Sigmoid colon (tissue), 7 donors: ENCODE measurements around the gene SLC8A1. TPM values are rescaled to one million over a fixed set of nuclear protein-coding genes. Genes with fewer than 3 reads are reported as not detected.

ENCODE experiments used
- DNase-seq: peaks from one replicate; pipeline ENCODE4 v3.0.0-alpha.2; 2019
- H3K27ac ChIP-seq, 4 donors: fragments of 200-600 bp; sonication (generic); one replicate each; pipeline ENCODE4 v1.5.1; 2016 to 2019; ENCODE audit warnings: mild to moderate bottlenecking in 1 of 4
- H3K27me3 ChIP-seq, 3 donors: fragments of 200-600 bp; sonication (generic); one replicate each; pipeline ENCODE4 v1.5.1; 2019; ENCODE audit warnings: mild to moderate bottlenecking in 1 of 3
- H3K36me3 ChIP-seq, 4 donors: fragments of 200-600 bp; sonication (generic); one replicate each; pipeline ENCODE4 v1.5.1; 2016 to 2019
- H3K4me1 ChIP-seq, 4 donors: fragments of 200-600 bp; sonication (generic); one replicate each; pipeline ENCODE4 v1.5.1; 2017 to 2019
- H3K4me3 ChIP-seq, 4 donors: fragments of 200-600 bp; sonication (generic); one replicate each; pipeline ENCODE4 v1.5.1; 2017 to 2019; ENCODE audit warnings: mild to moderate bottlenecking in 2 of 4, moderate library complexity in 1 of 4
- H3K9me3 ChIP-seq, 4 donors: fragments of 200-600 bp in 3 of 4; sonication (generic) in 3 of 4; one replicate each; pipeline versions ENCODE4 v1.5.1 to v1.6.1; 2013 to 2019
- EP300 ChIP-seq, 4 donors: sonication (generic); formaldehyde crosslinking; IDR thresholded peaks; one replicate each; pipeline ENCODE4 v1.6.1; 2017; ENCODE audit warnings: antibody characterized with exemption in 4 of 4
- POLR2A ChIP-seq, 2 donors: fragments of 450-650 bp; IDR thresholded peaks; one replicate each; pipeline ENCODE4 v1.6.1; 2016; ENCODE audit warnings: antibody characterized with exemption in 2 of 2, mild to moderate bottlenecking in 2 of 2, moderate library complexity in 2 of 2
- POLR2AphosphoS5 ChIP-seq, 4 donors: sonication (generic); formaldehyde crosslinking; IDR thresholded peaks; one replicate each; pipeline ENCODE4 v1.6.1; 2017; ENCODE audit warnings: antibody characterized with exemption in 4 of 4
- WGBS, 2 donors: extraction: QIAGEN DNeasy Blood & Tissue Kit; methylation state at CpG; one replicate each; pipeline ENCODE4 v1.1.7; 2013; 5-methylcytosine and 5-hydroxymethylcytosine counted together
- intact Hi-C: fragments of 100-400 bp; cut with DNase I; formaldehyde crosslinking; loops from one replicate; pipeline ENCODE4 v1.15.1; 2023
- polyA plus RNA-seq, 3 donors: library from polyadenylated mRNA; stranded (reverse); fragments of 200-250 nt; gene quantifications; one replicate each; pipeline ENCODE4 v1.2.3, GENCODE V29; 2013
- total RNA-seq, 4 donors: library from RNA; depleted of rRNA; stranded (reverse); fragments of >200 nt; gene quantifications; one replicate each; pipeline ENCODE4 v1.1.0, GENCODE V29; 2016
- TF ChIP-seq, protein P1 (sequence below), 4 experiments: fragments of 450-650 bp in 3 of 4; fragments of 200-600 bp in 1 of 4; IDR thresholded peaks; one replicate each; pipeline ENCODE4 v1.5.1; 2016 to 2019; ENCODE audit warnings: antibody characterized with exemption in 4 of 4, mild to moderate bottlenecking in 3 of 4, moderate library complexity in 2 of 4
- donor health status: healthy with polysubstance abuse.
- donor health status: Bipolar disorder and iron deficiency.
- donor health status: healthy.

Gene SLC8A1
- total and polyA plus RNA-seq, 7 donors = 0.60 to 337 (median 229) TPM

GRCh38 chr2:40450796-40451430, 977 bp downstream of the SLC8A1 start:
- H3K9me3 ChIP-seq = no peaks in the 10 kb centered on the region
- no peaks in the 10 kb centered on the region for H3K36me3 ChIP-seq
- H3K4me1 ChIP-seq = peaks cover 0 to 53% (median 26%) of the 10 kb centered on the region in 4 donors
- DNase-seq = peak; percentile 83
- TF ChIP-seq, protein P1, sequence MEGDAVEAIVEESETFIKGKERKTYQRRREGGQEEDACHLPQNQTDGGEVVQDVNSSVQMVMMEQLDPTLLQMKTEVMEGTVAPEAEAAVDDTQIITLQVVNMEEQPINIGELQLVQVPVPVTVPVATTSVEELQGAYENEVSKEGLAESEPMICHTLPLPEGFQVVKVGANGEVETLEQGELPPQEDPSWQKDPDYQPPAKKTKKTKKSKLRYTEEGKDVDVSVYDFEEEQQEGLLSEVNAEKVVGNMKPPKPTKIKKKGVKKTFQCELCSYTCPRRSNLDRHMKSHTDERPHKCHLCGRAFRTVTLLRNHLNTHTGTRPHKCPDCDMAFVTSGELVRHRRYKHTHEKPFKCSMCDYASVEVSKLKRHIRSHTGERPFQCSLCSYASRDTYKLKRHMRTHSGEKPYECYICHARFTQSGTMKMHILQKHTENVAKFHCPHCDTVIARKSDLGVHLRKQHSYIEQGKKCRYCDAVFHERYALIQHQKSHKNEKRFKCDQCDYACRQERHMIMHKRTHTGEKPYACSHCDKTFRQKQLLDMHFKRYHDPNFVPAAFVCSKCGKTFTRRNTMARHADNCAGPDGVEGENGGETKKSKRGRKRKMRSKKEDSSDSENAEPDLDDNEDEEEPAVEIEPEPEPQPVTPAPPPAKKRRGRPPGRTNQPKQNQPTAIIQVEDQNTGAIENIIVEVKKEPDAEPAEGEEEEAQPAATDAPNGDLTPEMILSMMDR (IDR thresholded peaks at IDR 0.05) = no peak
- TF ChIP-seq POLR2AphosphoS5 (IDR thresholded peaks at IDR 0.05) = peak; percentile 68 to 86 (median 75)
- peak in 1 of 2 donors; percentile 27 for TF ChIP-seq POLR2A (IDR thresholded peaks at IDR 0.05)
- TF ChIP-seq EP300 (IDR thresholded peaks at IDR 0.05) = no peak
- H3K4me3 ChIP-seq = peak overlapping the region; percentile 57 to 67 (median 65)
- no peaks in the 10 kb centered on the region for H3K27me3 ChIP-seq
- WGBS, 2 donors = 3 to 10% methylated on average over 18 of the region's 18 CpGs
- H3K27ac ChIP-seq = peak overlapping the region; percentile 86 to 96 (median 92)
- intact Hi-C loops = loop anchor here (5.0 to 10.0 kb wide), 6 partner anchors 61 to 536 kb away; no protein-coding TSS in a partner anchor

GRCh38 chr2:40450066-40450795, 1.7 kb downstream of the SLC8A1 start:
- H3K9me3 ChIP-seq = no peaks in the 10 kb centered on the region
- peak; percentile 67 for DNase-seq
- TF ChIP-seq, protein P1 (IDR thresholded peaks at IDR 0.05) = peak in 1 of 4 experiments; percentile 5
- TF ChIP-seq POLR2A (IDR thresholded peaks at IDR 0.05) (no peak), EP300 (IDR thresholded peaks at IDR 0.05) (no peak), POLR2AphosphoS5 (IDR thresholded peaks at IDR 0.05) (peak in 1 of 4 donors; percentile 9)
- H3K4me3 ChIP-seq = peak overlapping the region; percentile 57 to 67 (median 65)
- no peaks in the 10 kb centered on the region for H3K27me3 ChIP-seq
- peaks cover 0 to 47% (median 30%) of the 10 kb centered on the region in 4 donors for H3K4me1 ChIP-seq
- WGBS, 2 donors = 29 to 30% methylated on average over 12 of the region's 12 CpGs
- peak overlapping the region; percentile 86 to 96 (median 92) for H3K27ac ChIP-seq
- intact Hi-C loops = loop anchor here (5.0 to 10.0 kb wide), 6 partner anchors 62 to 535 kb away; no protein-coding TSS in a partner anchor
- H3K36me3 ChIP-seq = no peaks in the 10 kb centered on the region

DNA sequence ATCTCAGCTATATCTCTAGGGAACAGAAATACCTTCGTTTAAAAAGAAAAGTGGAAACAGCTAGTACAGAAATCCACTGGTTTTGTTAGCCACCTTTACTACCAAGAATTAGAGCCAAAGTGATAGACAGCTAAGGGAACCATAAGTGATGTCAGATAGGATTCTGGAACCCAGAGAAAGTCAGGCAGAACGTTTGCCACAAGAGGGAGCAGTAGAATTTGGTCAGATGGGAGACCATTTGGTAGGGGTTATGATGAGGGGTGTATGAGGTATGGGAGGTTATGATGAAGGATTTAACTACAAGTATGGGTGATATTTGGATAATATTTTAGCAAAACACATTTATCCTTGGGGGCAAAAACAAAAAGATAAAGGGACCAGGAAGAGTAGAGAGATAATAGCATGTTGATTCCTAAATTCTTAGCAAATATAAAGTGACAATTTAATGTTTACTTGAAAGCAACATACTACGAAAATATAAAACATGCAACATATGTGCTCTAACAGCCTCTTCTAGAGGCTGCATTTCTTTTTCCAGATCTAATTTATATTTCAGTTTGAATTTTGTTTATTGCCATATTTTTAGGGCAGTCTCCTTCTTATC, 3.3 kb downstream of the SLC8A1 start:
- intact Hi-C loops = no loop called here
- Histone ChIP-seq H3K4me1 (peaks cover 0 to 49% (median 27%) of the 10 kb centered on the region in 4 donors), H3K36me3 (no peaks in the 10 kb centered on the region), H3K4me3 (no peak overlapping the region), H3K27me3 (no peaks in the 10 kb centered on the region), H3K27ac (peak overlapping the region; percentile 86 to 96 (median 92)), H3K9me3 (no peaks in the 10 kb centered on the region)
- TF ChIP-seq, protein P1 (IDR thresholded peaks at IDR 0.05) = peak in 2 of 4 experiments; percentile 28 to 49
- no peak for TF ChIP-seq POLR2A (IDR thresholded peaks at IDR 0.05)
- no peak for DNase-seq
- 32 to 40% methylated on average over 3 of the region's 3 CpGs for WGBS, 2 donors

DNA sequence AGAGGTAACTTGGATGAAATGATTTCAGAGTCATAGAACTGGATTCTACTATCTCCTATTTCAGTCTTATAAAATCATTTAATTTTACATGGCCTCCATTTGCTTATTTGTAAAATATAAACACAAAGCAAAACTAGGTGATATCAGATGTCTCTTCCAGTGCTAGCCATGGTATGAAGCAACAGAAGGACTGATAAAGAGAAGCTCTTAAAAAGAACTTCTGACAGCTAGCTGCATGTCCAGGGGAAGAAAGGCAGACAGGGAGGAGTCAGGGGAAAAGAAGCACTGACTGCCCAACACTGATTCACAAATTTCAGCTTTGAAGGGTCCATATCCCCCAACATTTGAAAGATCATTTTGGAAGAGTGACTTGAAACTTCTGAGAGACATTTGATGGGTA, 6.4 kb downstream of the SLC8A1 start:
- Histone ChIP-seq H3K4me1 (peaks cover 0 to 31% (median 16%) of the 10 kb centered on the region in 4 donors), H3K9me3 (no peaks in the 10 kb centered on the region), H3K4me3 (no peak overlapping the region), H3K36me3 (no peaks in the 10 kb centered on the region), H3K27me3 (no peaks in the 10 kb centered on the region), H3K27ac (peak overlapping the region in 3 of 4 donors; percentile 27 to 41 (median 32))
- TF ChIP-seq POLR2A (IDR thresholded peaks at IDR 0.05) (no peak), EP300 (IDR thresholded peaks at IDR 0.05) (no peak), POLR2AphosphoS5 (IDR thresholded peaks at IDR 0.05) (no peak)
- TF ChIP-seq, protein P1 (IDR thresholded peaks at IDR 0.05) = no peak
- DNase-seq = no peak
- intact Hi-C loops = no loop called here
